Neuronal stem cell (in vitro differentiated cells): Measurements from ENCODE around the gene NTN4.
"Not testable (repeated sequence)": the region's sequence is repeated elsewhere in the genome, so short reads cannot be mapped to it uniquely, and the experiment has no call there.

Source experiments
- DNase-seq: peaks from one replicate; pipeline ENCODE4 v3.0.0-alpha.2; 2013; ENCODE audit warnings: low spot score
- H2AFZ ChIP-seq: one replicate; pipeline ENCODE4 v1.6.1; 2013; ENCODE audit warnings: mild to moderate bottlenecking, low read length, inconsistent platforms
- H2AK5ac ChIP-seq: 2 replicates; pipeline ENCODE4 v1.6.1; 2013; ENCODE audit warnings: low read depth, mild to moderate bottlenecking, inconsistent platforms, low read length, moderate library complexity, mixed read lengths
- H2BK120ac ChIP-seq: 2 replicates; pipeline ENCODE4 v1.6.1; 2013; ENCODE audit warnings: low read depth, mild to moderate bottlenecking, inconsistent platforms, low read length, moderate library complexity, mixed read lengths
- H2BK12ac ChIP-seq: one replicate; pipeline ENCODE4 v1.6.1; 2013; ENCODE audit warnings: low read length, inconsistent platforms
- H2BK15ac ChIP-seq: 2 replicates; pipeline ENCODE4 v1.6.1; 2013; ENCODE audit warnings: mild to moderate bottlenecking, low read length, inconsistent platforms, mixed read lengths
- H2BK5ac ChIP-seq: one replicate; pipeline ENCODE4 v1.6.1; 2013; ENCODE audit warnings: inconsistent platforms, mild to moderate bottlenecking, low read length, moderate library complexity
- H3K14ac ChIP-seq: one replicate; pipeline ENCODE4 v1.6.1; 2013; ENCODE audit warnings: low read length, inconsistent platforms
- H3K18ac ChIP-seq: 2 replicates; pipeline ENCODE4 v1.6.1; 2013; ENCODE audit warnings: low read length, inconsistent platforms
- H3K23ac ChIP-seq: 2 replicates; pipeline ENCODE4 v1.6.1; 2013; ENCODE audit warnings: low read depth, mild to moderate bottlenecking, mixed read lengths, low read length, inconsistent platforms; ENCODE audit not compliant: poor library complexity
- H3K27ac ChIP-seq: replicated peaks from 3 replicates; pipeline ENCODE4 v1.5.1; 2013; ENCODE audit warnings: low read length, inconsistent platforms
- H3K27me3 ChIP-seq, 3 experiments: 2 replicates each; pipeline ENCODE4 v1.6.1; 2013; ENCODE audit warnings: low read length in 3 of 3, mild to moderate bottlenecking in 2 of 3, inconsistent platforms in 1 of 3, low read depth in 1 of 3, mixed read lengths in 1 of 3, moderate library complexity in 1 of 3; ENCODE audit not compliant: control insufficient read depth in 3 of 3, insufficient read depth in 3 of 3
- H3K36me3 ChIP-seq, 2 donors: replicated peaks in 1 of 2; 2 replicates each; pipeline ENCODE4 v1.6.1; 2013; ENCODE audit warnings: low read length in 2 of 2; ENCODE audit not compliant: control insufficient read depth in 2 of 2, insufficient read depth in 2 of 2
- H3K4ac ChIP-seq: 2 replicates; pipeline ENCODE4 v1.6.1; 2013; ENCODE audit warnings: inconsistent platforms, mild to moderate bottlenecking, low read length, moderate library complexity
- H3K4me1 ChIP-seq, 2 donors: 1 replicate in 1 of 2; 2 replicates in 1 of 2; pipeline ENCODE4 v1.6.1; 2013; ENCODE audit warnings: low read length in 2 of 2, low read depth in 1 of 2; ENCODE audit not compliant: control insufficient read depth in 2 of 2, insufficient read depth in 1 of 2
- H3K4me2 ChIP-seq: one replicate; pipeline ENCODE4 v1.6.1; 2013; ENCODE audit warnings: mild to moderate bottlenecking, low read length, inconsistent platforms; ENCODE audit not compliant: insufficient read depth, poor library complexity, severe bottlenecking
- H3K4me3 ChIP-seq, 2 donors: 2 replicates each; pipeline ENCODE4 v1.5.1; 2013; ENCODE audit warnings: low read length in 2 of 2, mild to moderate bottlenecking in 2 of 2, inconsistent platforms in 1 of 2, moderate library complexity in 1 of 2
- H3K79me1 ChIP-seq: one replicate; pipeline ENCODE4 v1.6.1; 2013; ENCODE audit warnings: low read depth, mild to moderate bottlenecking, inconsistent platforms, low read length, moderate library complexity
- H3K9ac ChIP-seq: one replicate; pipeline ENCODE4 v1.6.1; 2013; ENCODE audit warnings: mild to moderate bottlenecking, low read depth, low read length, inconsistent platforms; ENCODE audit not compliant: poor library complexity
- H3K9me3 ChIP-seq, 2 donors: replicated peaks in 1 of 2; 2 replicates each; pipeline versions ENCODE3 to v1.6.1; 2013; ENCODE audit warnings: low read length in 2 of 2, mild to moderate bottlenecking in 2 of 2, inconsistent platforms in 1 of 2, low read depth in 1 of 2, mixed read lengths in 1 of 2, moderate library complexity in 1 of 2; ENCODE audit not compliant: control insufficient read depth in 2 of 2, insufficient read depth in 1 of 2
- H4K8ac ChIP-seq: one replicate; pipeline ENCODE4 v1.6.1; 2013; ENCODE audit warnings: low read depth, mild to moderate bottlenecking, inconsistent platforms, low read length, moderate library complexity
- H4K91ac ChIP-seq: one replicate; pipeline ENCODE4 v1.6.1; 2013; ENCODE audit warnings: low read length, low read depth, mild to moderate bottlenecking, inconsistent platforms; ENCODE audit not compliant: poor library complexity
- WGBS, 2 donors: extraction: QIAGEN DNeasy Blood & Tissue Kit; methylation state at CpG; one replicate each; pipeline ENCODE4 v1.1.7; 2013; ENCODE audit warnings: missing lambda C conversion rate in 2 of 2, mixed read lengths in 1 of 2; ENCODE audit not compliant: insufficient read length in 2 of 2, insufficient replicate concordance in 1 of 2; ENCODE audit errors: extremely low coverage in 2 of 2; 5-methylcytosine and 5-hydroxymethylcytosine counted together

The NTN4 gene

DNA sequence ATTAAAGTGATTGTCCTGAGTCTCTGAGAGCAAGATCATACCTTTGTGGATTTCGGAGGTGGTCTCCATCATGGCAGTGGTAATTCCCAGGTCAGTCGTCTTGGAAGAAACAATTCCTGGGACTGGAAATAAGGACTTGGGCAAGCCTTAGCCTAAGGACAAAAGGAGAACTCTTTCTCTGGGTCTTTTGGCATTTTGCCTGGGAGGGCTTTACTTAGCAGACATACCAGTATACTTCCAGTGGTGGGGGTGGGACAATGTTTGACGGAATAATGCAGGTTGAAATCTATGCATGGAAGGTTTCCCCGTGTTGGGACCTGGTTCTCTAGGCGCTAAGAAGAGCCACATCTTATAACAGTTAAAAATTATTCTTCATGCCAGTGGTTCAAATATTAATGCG is 168.8 kb downstream of the NTN4 start:
- Histone ChIP-seq H2BK15ac (no peak overlapping the region), H4K91ac (no peak overlapping the region), H3K79me1 (no peaks in the 10 kb centered on the region), H2BK5ac (no peak overlapping the region), H3K18ac (no peak overlapping the region), H3K36me3 (no peaks in the 10 kb centered on the region), H2BK12ac (no peak overlapping the region), H3K4ac (no peak overlapping the region), H2BK120ac (no peak overlapping the region), H3K9me3 (no peaks in the 10 kb centered on the region), H3K27ac (no peak overlapping the region), H4K8ac (no peak overlapping the region), H3K23ac (no peak overlapping the region), H3K27me3 (no peaks in the 10 kb centered on the region), H3K4me1 (peaks cover 7 to 11% of the 10 kb centered on the region in 2 donors), H3K4me2 (no peak overlapping the region), H2AFZ (no peak overlapping the region), H3K14ac (no peak overlapping the region), H3K4me3 (no peak overlapping the region), H2AK5ac (no peak overlapping the region), H3K9ac (no peak overlapping the region)
- no CpG with 5 or more reads among the region's 6 CpGs for WGBS, 2 donors
- DNase-seq, result no peak

DNA sequence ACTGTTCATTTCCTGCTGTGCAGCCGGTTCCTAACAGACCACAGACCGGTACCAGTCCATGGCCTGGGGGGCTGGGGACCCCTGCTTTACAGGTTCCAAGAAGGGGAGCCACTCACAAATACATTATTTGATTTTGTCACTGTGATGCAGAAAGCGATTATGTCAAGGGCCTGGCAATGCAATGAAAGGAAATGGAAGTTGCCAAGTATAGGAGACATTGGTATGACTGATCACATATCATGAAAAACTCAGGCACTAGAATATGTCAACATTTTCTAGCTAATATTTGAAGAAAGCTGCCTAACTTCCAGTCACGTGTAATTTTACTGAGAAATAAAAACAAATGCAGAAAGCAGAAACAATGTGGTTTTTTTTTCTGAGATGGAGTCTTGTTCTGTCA is 170.4 kb downstream of the NTN4 start:
- Histone ChIP-seq H3K9me3 (no peaks in the 10 kb centered on the region), H3K79me1 (no peaks in the 10 kb centered on the region), H2AK5ac (no peak overlapping the region), H4K8ac (no peak overlapping the region), H3K18ac (no peak overlapping the region), H3K4me2 (no peak overlapping the region), H2BK15ac (no peak overlapping the region), H2BK120ac (no peak overlapping the region), H3K4me3 (no peak overlapping the region), H4K91ac (no peak overlapping the region), H3K4me1 (peaks cover 4 to 11% of the 10 kb centered on the region in 2 donors), H3K9ac (no peak overlapping the region), H2BK5ac (no peak overlapping the region), H3K14ac (no peak overlapping the region), H3K27ac (no peak overlapping the region), H3K4ac (no peak overlapping the region), H2BK12ac (no peak overlapping the region), H3K27me3 (no peaks in the 10 kb centered on the region), H3K36me3 (no peaks in the 10 kb centered on the region), H2AFZ (no peak overlapping the region), H3K23ac (no peak overlapping the region)
- WGBS, 2 donors, result no CpG with 5 or more reads among the region's 4 CpGs
- DNase-seq, result no peak

GRCh38 chr12:95616470-95616869 is 174.1 kb downstream of the NTN4 start:
- H2BK5ac ChIP-seq, H2BK12ac ChIP-seq, H4K8ac ChIP-seq, H3K4me1 ChIP-seq, H3K18ac ChIP-seq, H2BK15ac ChIP-seq, H3K23ac ChIP-seq, H2AK5ac ChIP-seq, H2BK120ac ChIP-seq, H3K27me3 ChIP-seq, H3K4ac ChIP-seq, H3K27ac ChIP-seq, H2AFZ ChIP-seq, H3K14ac ChIP-seq, DNase-seq, H3K4me3 ChIP-seq, H4K91ac ChIP-seq, H3K4me2 ChIP-seq, H3K9me3 ChIP-seq, H3K36me3 ChIP-seq, H3K9ac ChIP-seq, H3K79me1 ChIP-seq: not testable (repeated sequence)
- no CpG with 5 or more reads among the region's 7 CpGs for WGBS, 2 donors

- Histone ChIP-seq H4K91ac (no peak overlapping the region), H3K4ac (no peak overlapping the region), H2BK120ac (no peak overlapping the region), H3K4me3 (no peak overlapping the region), H4K8ac (no peak overlapping the region), H2AK5ac (no peak overlapping the region), H3K27ac (no peak overlapping the region), H3K9ac (no peak overlapping the region), H2BK12ac (no peak overlapping the region), H3K14ac (no peak overlapping the region), H3K9me3 (no peaks in the 10 kb centered on the region), H3K18ac (no peak overlapping the region), H2BK15ac (no peak overlapping the region), H3K36me3 (no peaks in the 10 kb centered on the region), H2BK5ac (no peak overlapping the region), H2AFZ (no peak overlapping the region), H3K4me1 (no peaks in the 10 kb centered on the region), H3K79me1 (no peaks in the 10 kb centered on the region), H3K4me2 (no peak overlapping the region), H3K27me3 (no peaks in the 10 kb centered on the region), H3K23ac (no peak overlapping the region)
- no peak for DNase-seq
Measured at GRCh38 chr12:95615749-95616148, 174.8 kb downstream of the NTN4 start.
